Stimulated activated CD8-positive, alpha-beta memory T cell treated with anti-CD3 and anti-CD28 coated beads, Interleukin-12 subunit alpha, Interleukin-12 subunit beta, amount 100 ng/mL, for 4 hours (primary cell): ENCODE results near the gene PRKCA.

Source experiments
- DNase-seq: peaks from one replicate; pipeline ENCODE4 v3.0.0-alpha.2; 2020; ENCODE audit warnings: low read depth

The PRKCA gene

GRCh38 chr17:66655461-66655860 lies 353.0 kb downstream of the PRKCA start:
- DNase-seq, result no peak

- peak; percentile 26 for DNase-seq
Observed at GRCh38 chr17:66655861-66656260, 353.4 kb downstream of the PRKCA start.

- no peak for DNase-seq
Observed at GRCh38 chr17:66661411-66662256, 359.2 kb downstream of the PRKCA start.

GRCh38 chr17:66662496-66662895 lies 360.1 kb downstream of the PRKCA start:
- DNase-seq, result no peak

- DNase-seq, result no peak
Observed at GRCh38 chr17:66663041-66663606, 360.7 kb downstream of the PRKCA start.

- no peak for DNase-seq
Observed at GRCh38 chr17:66664336-66664735, 361.9 kb downstream of the PRKCA start.

- DNase-seq, result no peak
Observed at GRCh38 chr17:66665194-66665593, 362.8 kb downstream of the PRKCA start.

GRCh38 chr17:66667090-66667489 lies 364.7 kb downstream of the PRKCA start:
- no peak for DNase-seq

- DNase-seq, result peak; percentile 52
Observed at GRCh38 chr17:66667491-66668030, 365.1 kb downstream of the PRKCA start.

- DNase-seq, result no peak
Observed at GRCh38 chr17:66670206-66670605, 367.8 kb downstream of the PRKCA start.

- DNase-seq, result no peak
Observed at GRCh38 chr17:66671156-66671555, 368.7 kb downstream of the PRKCA start.

- DNase-seq, result peak; percentile 13
Observed at GRCh38 chr17:66673668-66674276, 371.4 kb downstream of the PRKCA start.

- DNase-seq, result no peak
Observed at GRCh38 chr17:66675273-66675990, 373.0 kb downstream of the PRKCA start.

GRCh38 chr17:66675991-66676371 lies 373.6 kb downstream of the PRKCA start:
- no peak for DNase-seq

GRCh38 chr17:66676421-66676820 lies 374.0 kb downstream of the PRKCA start:
- DNase-seq, result no peak

GRCh38 chr17:66677201-66677981 lies 375.0 kb downstream of the PRKCA start:
- no peak for DNase-seq

GRCh38 chr17:66678061-66678460 lies 375.6 kb downstream of the PRKCA start:
- DNase-seq, result no peak

GRCh38 chr17:66678827-66679226 lies 376.4 kb downstream of the PRKCA start:
- no peak for DNase-seq

- no peak for DNase-seq
Observed at GRCh38 chr17:66679631-66680517, 377.5 kb downstream of the PRKCA start.

GRCh38 chr17:66682283-66682682 lies 379.9 kb downstream of the PRKCA start:
- DNase-seq, result no peak
